ENCODE data around the gene LIN54.
"Not testable (repeated sequence)": the region's sequence is repeated elsewhere in the genome, so short reads cannot be mapped to it uniquely, and the experiment has no call there.

GRCh38 chr4:83048781-83049180 is 38.2 kb upstream of the LIN54 start:
- TF ChIP-seq, protein P1, sequence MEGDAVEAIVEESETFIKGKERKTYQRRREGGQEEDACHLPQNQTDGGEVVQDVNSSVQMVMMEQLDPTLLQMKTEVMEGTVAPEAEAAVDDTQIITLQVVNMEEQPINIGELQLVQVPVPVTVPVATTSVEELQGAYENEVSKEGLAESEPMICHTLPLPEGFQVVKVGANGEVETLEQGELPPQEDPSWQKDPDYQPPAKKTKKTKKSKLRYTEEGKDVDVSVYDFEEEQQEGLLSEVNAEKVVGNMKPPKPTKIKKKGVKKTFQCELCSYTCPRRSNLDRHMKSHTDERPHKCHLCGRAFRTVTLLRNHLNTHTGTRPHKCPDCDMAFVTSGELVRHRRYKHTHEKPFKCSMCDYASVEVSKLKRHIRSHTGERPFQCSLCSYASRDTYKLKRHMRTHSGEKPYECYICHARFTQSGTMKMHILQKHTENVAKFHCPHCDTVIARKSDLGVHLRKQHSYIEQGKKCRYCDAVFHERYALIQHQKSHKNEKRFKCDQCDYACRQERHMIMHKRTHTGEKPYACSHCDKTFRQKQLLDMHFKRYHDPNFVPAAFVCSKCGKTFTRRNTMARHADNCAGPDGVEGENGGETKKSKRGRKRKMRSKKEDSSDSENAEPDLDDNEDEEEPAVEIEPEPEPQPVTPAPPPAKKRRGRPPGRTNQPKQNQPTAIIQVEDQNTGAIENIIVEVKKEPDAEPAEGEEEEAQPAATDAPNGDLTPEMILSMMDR (conservative IDR thresholded peaks at IDR 0.05 in 1 of 2, IDR thresholded peaks at IDR 0.05 in 1 of 2; ENCODE audit: extremely low read depth in 1 of 2, insufficient read depth in 1 of 2, low read depth in 1 of 2, low read length in 2 of 2), result not testable (repeated sequence)
- not testable (repeated sequence) for TF ChIP-seq EZH2 (IDR thresholded peaks at IDR 0.05; ENCODE audit: borderline replicate concordance, low read length)
